Central memory CD8-positive, alpha-beta T cell (primary cell): ENCODE measurements around the gene RHOH.

Source experiments
- ATAC-seq: fragments of 150-1000 bp; cut with Tn5 transposase; replicated peaks from 2 replicates; pipeline ENCODE4 v1.10.0; 2022; ENCODE audit warnings: mild to moderate bottlenecking, moderate FRiP score, moderate number of reproducible peaks; ENCODE audit not compliant: poor library complexity, severe bottlenecking; ENCODE audit errors: extremely low read depth
- DNase-seq, 2 donors: peaks; one replicate each; pipeline ENCODE4 v3.0.0; 2021; ENCODE audit warnings: low spot score in 2 of 2
- H3K27ac Mint-ChIP-seq: one replicate; pipeline ENCODE4 v1.8.0; 2022; ENCODE audit warnings: low read depth, mild to moderate bottlenecking, moderate library complexity, mixed read lengths
- H3K27me3 Mint-ChIP-seq: one replicate; pipeline ENCODE4 v1.8.0; 2022; ENCODE audit warnings: mixed read lengths
- H3K36me3 Mint-ChIP-seq: one replicate; pipeline ENCODE4 v1.8.0; 2022; ENCODE audit warnings: mild to moderate bottlenecking, moderate library complexity, mixed read lengths; ENCODE audit not compliant: insufficient read depth
- H3K4me1 Mint-ChIP-seq: one replicate; pipeline ENCODE4 v1.8.0; 2022; ENCODE audit warnings: mixed read lengths
- H3K4me3 Mint-ChIP-seq: one replicate; pipeline ENCODE4 v1.8.0; 2022; ENCODE audit warnings: mild to moderate bottlenecking, moderate library complexity, mixed read lengths
- H3K9me3 Mint-ChIP-seq: one replicate; pipeline ENCODE4 v1.8.0; 2022; ENCODE audit warnings: mixed read lengths

RHOH gene

GRCh38 chr4:40177591-40177990 is 19.2 kb upstream of the RHOH start:
- Mint-ChIP-seq H3K27me3 (no peaks in the 10 kb centered on the region), H3K27ac (no peak overlapping the region), H3K4me3 (no peak overlapping the region), H3K36me3 (no peaks in the 10 kb centered on the region), H3K4me1 (peaks cover 28% of the 10 kb centered on the region), H3K9me3 (no peaks in the 10 kb centered on the region)
- no peak for ATAC-seq
- no peak for DNase-seq

GRCh38 chr4:40178672-40179071 is 18.2 kb upstream of the RHOH start:
- Mint-ChIP-seq H3K4me3 (no peak overlapping the region), H3K36me3 (no peaks in the 10 kb centered on the region), H3K4me1 (peaks cover 20% of the 10 kb centered on the region), H3K9me3 (no peaks in the 10 kb centered on the region), H3K27ac (no peak overlapping the region), H3K27me3 (no peaks in the 10 kb centered on the region)
- ATAC-seq (no peak), DNase-seq (no peak)

GRCh38 chr4:40179360-40179759 is 17.5 kb upstream of the RHOH start:
- peaks cover 21% of the 10 kb centered on the region for H3K4me1 Mint-ChIP-seq
- no peaks in the 10 kb centered on the region for H3K27me3 Mint-ChIP-seq
- DNase-seq = no peak
- no peaks in the 10 kb centered on the region for H3K36me3 Mint-ChIP-seq
- ATAC-seq = no peak
- no peaks in the 10 kb centered on the region for H3K9me3 Mint-ChIP-seq
- no peak overlapping the region for H3K27ac Mint-ChIP-seq
- no peak overlapping the region for H3K4me3 Mint-ChIP-seq

GRCh38 chr4:40180356-40180755 is 16.5 kb upstream of the RHOH start:
- no peaks in the 10 kb centered on the region for H3K9me3 Mint-ChIP-seq
- H3K4me1 Mint-ChIP-seq = peaks cover 21% of the 10 kb centered on the region
- ATAC-seq = no peak
- H3K27ac Mint-ChIP-seq = no peak overlapping the region
- no peak overlapping the region for H3K4me3 Mint-ChIP-seq
- no peaks in the 10 kb centered on the region for H3K36me3 Mint-ChIP-seq
- no peaks in the 10 kb centered on the region for H3K27me3 Mint-ChIP-seq
- DNase-seq = no peak

GRCh38 chr4:40182001-40182400 is 14.8 kb upstream of the RHOH start:
- Mint-ChIP-seq H3K9me3 (no peaks in the 10 kb centered on the region), H3K27ac (no peak overlapping the region), H3K4me1 (peaks cover 30% of the 10 kb centered on the region), H3K4me3 (no peak overlapping the region), H3K36me3 (no peaks in the 10 kb centered on the region), H3K27me3 (no peaks in the 10 kb centered on the region)
- ATAC-seq (no peak), DNase-seq (no peak)

- Mint-ChIP-seq H3K27ac (no peak overlapping the region), H3K27me3 (no peaks in the 10 kb centered on the region), H3K4me1 (peaks cover 31% of the 10 kb centered on the region), H3K9me3 (no peaks in the 10 kb centered on the region), H3K36me3 (peaks cover 2% of the 10 kb centered on the region), H3K4me3 (no peak overlapping the region)
- no peak for DNase-seq
- no peak for ATAC-seq
Measured at GRCh38 chr4:40182954-40183353, 13.9 kb upstream of the RHOH start.

- no peaks in the 10 kb centered on the region for H3K27me3 Mint-ChIP-seq
- ATAC-seq = no peak
- H3K4me1 Mint-ChIP-seq = peaks cover 26% of the 10 kb centered on the region
- no peak overlapping the region for H3K27ac Mint-ChIP-seq
- no peaks in the 10 kb centered on the region for H3K9me3 Mint-ChIP-seq
- peaks cover 2% of the 10 kb centered on the region for H3K36me3 Mint-ChIP-seq
- H3K4me3 Mint-ChIP-seq = no peak overlapping the region
- DNase-seq = no peak
Measured at GRCh38 chr4:40183615-40184411, 13.0 kb upstream of the RHOH start.

GRCh38 chr4:40185830-40186664 is 10.8 kb upstream of the RHOH start:
- H3K4me1 Mint-ChIP-seq = peaks cover 46% of the 10 kb centered on the region
- no peak for DNase-seq
- no peak for ATAC-seq
- peak overlapping the region; percentile 75 for H3K27ac Mint-ChIP-seq
- no peaks in the 10 kb centered on the region for H3K27me3 Mint-ChIP-seq
- peaks cover 4% of the 10 kb centered on the region for H3K36me3 Mint-ChIP-seq
- H3K4me3 Mint-ChIP-seq = peak overlapping the region; percentile 27
- no peaks in the 10 kb centered on the region for H3K9me3 Mint-ChIP-seq

- Mint-ChIP-seq H3K9me3 (no peaks in the 10 kb centered on the region), H3K27me3 (no peaks in the 10 kb centered on the region), H3K4me1 (peaks cover 49% of the 10 kb centered on the region), H3K4me3 (no peak overlapping the region), H3K36me3 (peaks cover 4% of the 10 kb centered on the region), H3K27ac (no peak overlapping the region)
- DNase-seq (no peak), ATAC-seq (no peak)
Measured at GRCh38 chr4:40186665-40187014, 10.2 kb upstream of the RHOH start.

GRCh38 chr4:40187386-40187906 is 9.4 kb upstream of the RHOH start:
- peaks cover 4% of the 10 kb centered on the region for H3K36me3 Mint-ChIP-seq
- ATAC-seq = no peak

GRCh38 chr4:40190019-40190418 is 6.8 kb upstream of the RHOH start:
- H3K27me3 Mint-ChIP-seq = no peaks in the 10 kb centered on the region
- peak overlapping the region; percentile 100 for H3K4me3 Mint-ChIP-seq
- H3K36me3 Mint-ChIP-seq = peaks cover 21% of the 10 kb centered on the region
- no peaks in the 10 kb centered on the region for H3K9me3 Mint-ChIP-seq
- ATAC-seq (no peak), DNase-seq (no peak)
- peaks cover 74% of the 10 kb centered on the region for H3K4me1 Mint-ChIP-seq
- H3K27ac Mint-ChIP-seq = peak overlapping the region; percentile 100

More at GRCh38 chr4:40187386-40187906, 9.4 kb upstream of the RHOH start:
- peak overlapping the region; percentile 69 for H3K27ac Mint-ChIP-seq
- H3K27me3 Mint-ChIP-seq = no peaks in the 10 kb centered on the region
- DNase-seq = no peak
- peak overlapping the region; percentile 21 for H3K4me3 Mint-ChIP-seq
- H3K9me3 Mint-ChIP-seq = no peaks in the 10 kb centered on the region
- peaks cover 58% of the 10 kb centered on the region for H3K4me1 Mint-ChIP-seq

GRCh38 chr4:40190465-40190864 is 6.4 kb upstream of the RHOH start:
- Mint-ChIP-seq H3K4me1 (peaks cover 79% of the 10 kb centered on the region), H3K9me3 (no peaks in the 10 kb centered on the region), H3K4me3 (peak overlapping the region; percentile 100), H3K27ac (peak overlapping the region; percentile 100), H3K36me3 (peaks cover 24% of the 10 kb centered on the region), H3K27me3 (no peaks in the 10 kb centered on the region)
- ATAC-seq (no peak), DNase-seq (no peak)
